Mammary epithelial cell (primary cell): Measurements from ENCODE around the gene CBLL1.

Experiments used
- EZH2 ChIP-seq: IDR thresholded peaks from 2 replicates; pipeline ENCODE4 v1.6.1; 2012; ENCODE audit warnings: low read length, inconsistent platforms, borderline replicate concordance
- TF ChIP-seq, protein P1 (sequence below), 2 donors: IDR thresholded peaks in 1 of 2; conservative IDR thresholded peaks in 1 of 2; 2 replicates each; pipeline ENCODE4 v1.5.1; 2011 to 2012; ENCODE audit warnings: inconsistent platforms in 2 of 2, low read length in 2 of 2, mild to moderate bottlenecking in 2 of 2, control low read depth in 1 of 2, low read depth in 1 of 2; ENCODE audit not compliant: insufficient read depth in 1 of 2; ENCODE audit errors: extremely low read depth in 1 of 2

DNA sequence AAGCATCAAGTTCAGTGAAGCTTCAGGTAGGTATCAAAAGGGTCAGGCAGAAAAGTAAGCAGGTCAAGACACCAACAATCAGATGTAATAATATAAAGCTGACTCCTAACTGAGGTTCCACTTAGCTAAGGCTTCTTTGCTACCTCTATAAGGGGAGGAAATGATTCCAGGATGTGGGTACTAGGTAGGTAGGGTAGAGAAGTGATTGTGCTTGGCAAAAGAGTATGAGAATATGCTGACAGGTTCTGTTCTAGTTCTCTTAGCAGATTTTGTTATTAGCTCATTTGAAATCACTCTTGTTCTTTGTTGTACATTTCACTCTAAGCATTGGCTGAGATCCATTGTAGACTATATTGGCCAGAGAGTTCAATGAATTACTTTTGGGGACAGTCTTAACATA is 40.7 kb upstream of the CBLL1 start:
- TF ChIP-seq, protein P1, sequence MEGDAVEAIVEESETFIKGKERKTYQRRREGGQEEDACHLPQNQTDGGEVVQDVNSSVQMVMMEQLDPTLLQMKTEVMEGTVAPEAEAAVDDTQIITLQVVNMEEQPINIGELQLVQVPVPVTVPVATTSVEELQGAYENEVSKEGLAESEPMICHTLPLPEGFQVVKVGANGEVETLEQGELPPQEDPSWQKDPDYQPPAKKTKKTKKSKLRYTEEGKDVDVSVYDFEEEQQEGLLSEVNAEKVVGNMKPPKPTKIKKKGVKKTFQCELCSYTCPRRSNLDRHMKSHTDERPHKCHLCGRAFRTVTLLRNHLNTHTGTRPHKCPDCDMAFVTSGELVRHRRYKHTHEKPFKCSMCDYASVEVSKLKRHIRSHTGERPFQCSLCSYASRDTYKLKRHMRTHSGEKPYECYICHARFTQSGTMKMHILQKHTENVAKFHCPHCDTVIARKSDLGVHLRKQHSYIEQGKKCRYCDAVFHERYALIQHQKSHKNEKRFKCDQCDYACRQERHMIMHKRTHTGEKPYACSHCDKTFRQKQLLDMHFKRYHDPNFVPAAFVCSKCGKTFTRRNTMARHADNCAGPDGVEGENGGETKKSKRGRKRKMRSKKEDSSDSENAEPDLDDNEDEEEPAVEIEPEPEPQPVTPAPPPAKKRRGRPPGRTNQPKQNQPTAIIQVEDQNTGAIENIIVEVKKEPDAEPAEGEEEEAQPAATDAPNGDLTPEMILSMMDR (conservative IDR thresholded peaks at IDR 0.05 in 1 of 2, IDR thresholded peaks at IDR 0.05 in 1 of 2; ENCODE audit: extremely low read depth in 1 of 2, insufficient read depth in 1 of 2, low read depth in 1 of 2, low read length in 2 of 2), result no peak
- TF ChIP-seq EZH2, result no peak
